WERI-Rb-1 (cell line): Measurements from ENCODE around the gene SET.

ENCODE experiments used
- DNase-seq: peaks from one replicate; pipeline ENCODE4 v3.0.0-alpha.2; 2020
- H3K27ac ChIP-seq: fragments of 250-450 bp; sonication (Bioruptor Pico); 2 replicates; pipeline ENCODE4 v1.5.1; 2020; ENCODE audit warnings: mild to moderate bottlenecking, moderate library complexity
- H3K27me3 ChIP-seq: fragments of 250-450 bp; sonication (Bioruptor Pico); 2 replicates; pipeline ENCODE4 v1.5.1; 2021; ENCODE audit warnings: mild to moderate bottlenecking, low read depth, moderate library complexity; ENCODE audit not compliant: insufficient read depth, severe bottlenecking
- H3K36me3 ChIP-seq: fragments of 250-450 bp; sonication (Bioruptor Pico); 2 replicates; pipeline ENCODE4 v1.5.1; 2020; ENCODE audit warnings: mild to moderate bottlenecking, moderate library complexity
- H3K4me3 ChIP-seq: 2 replicates; pipeline ENCODE4 v1.5.1; 2011; ENCODE audit warnings: low read depth, mild to moderate bottlenecking, control low read depth, low read length
- H3K9me3 ChIP-seq: fragments of 250-450 bp; sonication (Bioruptor Pico); 2 replicates; pipeline ENCODE4 v1.5.1; 2021; ENCODE audit warnings: mild to moderate bottlenecking, moderate library complexity; ENCODE audit not compliant: severe bottlenecking
- CTCF ChIP-seq: IDR thresholded peaks from 2 replicates; pipeline ENCODE4 v1.5.1; 2011; ENCODE audit warnings: low read depth, mild to moderate bottlenecking, control low read depth, inconsistent platforms, low read length

Gene SET

GRCh38 chr9:128706045-128706444, 17.0 kb downstream of the SET start:
- Histone ChIP-seq H3K4me3 (no peak overlapping the region), H3K36me3 (peaks cover 51% of the 10 kb centered on the region), H3K9me3 (no peaks in the 10 kb centered on the region), H3K27me3 (no peaks in the 10 kb centered on the region), H3K27ac (no peak overlapping the region)
- no peak for DNase-seq
- no peak for TF ChIP-seq CTCF

- Histone ChIP-seq H3K27me3 (no peaks in the 10 kb centered on the region), H3K36me3 (peaks cover 59% of the 10 kb centered on the region), H3K9me3 (no peaks in the 10 kb centered on the region), H3K4me3 (no peak overlapping the region), H3K27ac (no peak overlapping the region)
- no peak for DNase-seq
- no peak for TF ChIP-seq CTCF
These were observed 17.8 kb downstream of the SET start for GRCh38 chr9:128706671-128707381.

DNA sequence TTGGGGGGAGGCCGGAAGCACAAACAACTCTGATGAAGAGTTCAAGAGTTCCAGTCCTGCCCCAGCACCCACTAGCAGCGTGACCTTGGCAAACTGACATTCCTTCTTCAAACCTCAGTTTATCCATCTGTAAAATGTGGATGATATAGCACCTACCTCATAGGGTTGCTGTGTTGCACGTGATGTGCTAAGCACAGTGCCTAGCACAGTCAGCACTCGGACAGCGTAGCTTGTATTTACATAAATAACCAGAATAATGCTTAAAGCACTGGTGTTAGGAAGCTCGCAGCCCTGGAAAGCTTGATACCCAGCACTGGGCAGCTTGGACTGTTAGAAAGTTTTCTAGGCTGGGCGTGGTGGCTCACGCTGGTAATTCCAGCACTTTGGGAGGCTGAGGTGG, 18.4 kb downstream of the SET start:
- no peak overlapping the region for H3K4me3 ChIP-seq
- no peak overlapping the region for H3K27ac ChIP-seq
- TF ChIP-seq CTCF: no peak
- H3K36me3 ChIP-seq: peaks cover 65% of the 10 kb centered on the region
- H3K9me3 ChIP-seq: no peaks in the 10 kb centered on the region
- DNase-seq: no peak
- H3K27me3 ChIP-seq: no peaks in the 10 kb centered on the region

DNA sequence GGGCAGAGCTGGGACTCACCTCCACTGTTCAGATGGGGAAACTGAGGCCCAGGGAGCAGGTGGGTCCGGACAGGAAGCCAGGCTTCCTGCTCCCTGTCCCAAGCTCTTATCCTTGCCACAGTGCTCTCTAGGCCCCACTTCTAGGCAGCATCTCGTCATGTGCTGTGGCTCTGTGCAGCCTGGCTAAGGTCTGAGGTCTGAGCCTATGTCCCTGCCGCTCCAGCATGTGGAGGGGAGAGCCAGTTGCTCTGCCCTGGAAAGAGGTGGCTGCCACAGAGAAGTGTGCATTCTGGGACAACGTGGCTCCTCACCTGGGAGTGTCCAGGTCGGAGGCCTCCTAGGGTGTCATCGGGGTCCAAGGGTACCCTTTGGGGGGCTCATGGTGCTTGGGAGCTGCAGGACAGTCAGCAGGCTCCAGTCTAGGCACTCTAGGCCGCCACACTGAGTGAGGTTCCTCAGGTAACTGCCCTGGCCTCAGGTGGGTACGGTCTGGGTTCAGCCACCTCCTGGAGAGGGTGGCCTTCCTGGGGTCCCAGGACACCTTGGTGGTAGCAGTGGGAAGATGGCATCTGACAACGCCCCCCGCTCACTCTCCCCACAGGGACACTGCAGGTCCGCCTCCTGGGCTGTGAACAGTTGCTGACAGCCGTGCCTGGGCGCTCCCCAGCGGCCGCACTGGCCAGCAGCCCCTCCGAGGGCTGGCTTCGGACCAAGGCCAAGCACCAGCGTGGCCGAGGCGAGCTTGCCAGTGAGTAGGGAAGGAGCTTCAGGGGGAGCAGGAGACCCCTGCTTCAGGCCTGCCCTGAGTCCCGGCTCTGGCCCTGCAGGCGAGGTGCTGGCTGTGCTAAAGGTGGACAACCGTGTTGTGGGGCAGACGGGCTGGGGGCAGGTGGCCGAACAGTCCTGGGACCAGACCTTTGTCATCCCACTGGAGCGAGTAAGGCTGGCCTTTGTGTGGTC, 23.7 kb downstream of the SET start:
- Histone ChIP-seq H3K27me3 (no peaks in the 10 kb centered on the region), H3K36me3 (peaks cover 74% of the 10 kb centered on the region), H3K9me3 (no peaks in the 10 kb centered on the region), H3K27ac (no peak overlapping the region), H3K4me3 (no peak overlapping the region)
- no peak for DNase-seq
- no peak for TF ChIP-seq CTCF

- Histone ChIP-seq H3K4me3 (no peak overlapping the region), H3K27me3 (no peaks in the 10 kb centered on the region), H3K27ac (no peak overlapping the region), H3K9me3 (no peaks in the 10 kb centered on the region), H3K36me3 (peaks cover 75% of the 10 kb centered on the region)
- no peak for TF ChIP-seq CTCF
- no peak for DNase-seq
These were observed 24.4 kb downstream of the SET start for GRCh38 chr9:128713411-128713780.
